OCI-LY7 (cell line): ENCODE results near the gene ACTL7B. TPM values are rescaled to one million over a fixed set of nuclear protein-coding genes. Genes with fewer than 3 reads are reported as not detected.

ENCODE experiments used
- BruUV-seq: library from RNA; stranded (reverse); fragments of 400-500 nt; replicated peaks from 2 replicates; lab custom pipeline; 2021; lab: Mats Ljungman, UMichigan
- CTCF ChIA-PET: fragments of 300-600 bp; sonication (Branson Sonifier 250); formaldehyde crosslinking; loops from one replicate; lab custom pipeline; 2022; ENCODE audit warnings: antibody characterized with exemption; ENCODE audit not compliant: unreplicated experiment; lab: Charles Lee
- POLR2A ChIA-PET: fragments of 300-600 bp; sonication (Branson Sonifier 250); formaldehyde crosslinking; loops from one replicate; lab custom pipeline; 2022; ENCODE audit warnings: antibody characterized with exemption; lab: Charles Lee
- DNase-seq: peaks from one replicate; pipeline ENCODE4 v3.0.0-alpha.2; 2015; ENCODE audit warnings: low spot score
- H2AFZ ChIP-seq: fragments of 200-600 bp; sonication (generic), shearing (Covaris generic); 2 replicates; pipeline ENCODE4 v1.6.1; 2014; ENCODE audit warnings: mild to moderate bottlenecking, antibody characterized with exemption, low read length, moderate library complexity
- H3K27ac ChIP-seq: fragments of 200-600 bp; sonication (generic); 2 replicates; pipeline ENCODE4 v1.5.1; 2014; ENCODE audit warnings: mixed run types, low read depth, mild to moderate bottlenecking, moderate library complexity, low read length, inconsistent platforms; ENCODE audit not compliant: poor library complexity, severe bottlenecking
- H3K36me3 ChIP-seq: fragments of 200-600 bp; sonication (generic); 2 replicates; pipeline ENCODE4 v1.6.1; 2014; ENCODE audit warnings: mild to moderate bottlenecking, antibody characterized with exemption, low read length, moderate library complexity, mixed read lengths; ENCODE audit not compliant: insufficient read depth
- H3K4me1 ChIP-seq: fragments of 200-600 bp; sonication (generic); 2 replicates; pipeline ENCODE4 v1.5.1; 2014; ENCODE audit warnings: mild to moderate bottlenecking, low read length; ENCODE audit not compliant: insufficient read depth, poor library complexity, severe bottlenecking
- H3K4me2 ChIP-seq: fragments of 200-600 bp; sonication (generic); 2 replicates; pipeline ENCODE4 v1.6.1; 2014; ENCODE audit warnings: mild to moderate bottlenecking, low read length
- H3K4me3 ChIP-seq: fragments of 200-600 bp; sonication (generic); 2 replicates; pipeline ENCODE4 v1.5.1; 2014; ENCODE audit warnings: mild to moderate bottlenecking, low read depth, low read length; ENCODE audit not compliant: poor library complexity, severe bottlenecking
- H3K79me2 ChIP-seq: fragments of 200-600 bp; sonication (generic); 2 replicates; pipeline ENCODE4 v1.6.1; 2016; ENCODE audit warnings: low read depth, mild to moderate bottlenecking, low read length, moderate library complexity, mixed read lengths; ENCODE audit not compliant: insufficient read depth
- H3K9me2 ChIP-seq: fragments of 200-600 bp; sonication (generic); 2 replicates; pipeline ENCODE4 v1.6.1; 2016; ENCODE audit warnings: mild to moderate bottlenecking, low read length, mixed read lengths; ENCODE audit not compliant: insufficient read depth
- H3K9me3 ChIP-seq: fragments of 200-600 bp; sonication (generic); 2 replicates; pipeline ENCODE4 v1.6.1; 2014; ENCODE audit warnings: mild to moderate bottlenecking, mixed run types, low read length, mixed read lengths
- H4K20me1 ChIP-seq: fragments of 200-600 bp; sonication (generic); 2 replicates; pipeline ENCODE4 v1.6.1; 2014; ENCODE audit warnings: mild to moderate bottlenecking, antibody characterized with exemption, low read length, moderate library complexity, mixed read lengths; ENCODE audit not compliant: insufficient read depth
- CTCF ChIP-seq: fragments of 200-600 bp; sonication (generic); conservative IDR thresholded peaks from 2 replicates; pipeline ENCODE4 v1.5.1; 2014; ENCODE audit warnings: mild to moderate bottlenecking, antibody characterized with exemption, low read length, moderate library complexity, mixed read lengths
- EZH2phosphoT487 ChIP-seq: fragments of 200-600 bp; sonication (generic); IDR thresholded peaks from 2 replicates; pipeline ENCODE4 v1.6.1; 2018; ENCODE audit warnings: low read depth, borderline replicate concordance, mild to moderate bottlenecking, mixed run types, antibody characterized with exemption, low read length, moderate library complexity, mixed read lengths
- intact Hi-C: fragments of 100-400 bp; cut with micrococcal nuclease; formaldehyde crosslinking; loops from one replicate; pipeline ENCODE4 v1.10.0; 2022; ENCODE audit not compliant: unreplicated experiment
- total RNA-seq, 2 experiments: library from RNA; depleted of rRNA in 1 of 2; stranded (reverse); fragments of >200 nt in 1 of 2; shearing (Covaris generic) in 1 of 2; gene quantifications; 2 replicates each; pipeline ENCODE4 v1.2.3, GENCODE V29; 2014 to 2022

Gene ACTL7B
- total RNA-seq, 2 experiments from 2014 or later: not detected

DNA sequence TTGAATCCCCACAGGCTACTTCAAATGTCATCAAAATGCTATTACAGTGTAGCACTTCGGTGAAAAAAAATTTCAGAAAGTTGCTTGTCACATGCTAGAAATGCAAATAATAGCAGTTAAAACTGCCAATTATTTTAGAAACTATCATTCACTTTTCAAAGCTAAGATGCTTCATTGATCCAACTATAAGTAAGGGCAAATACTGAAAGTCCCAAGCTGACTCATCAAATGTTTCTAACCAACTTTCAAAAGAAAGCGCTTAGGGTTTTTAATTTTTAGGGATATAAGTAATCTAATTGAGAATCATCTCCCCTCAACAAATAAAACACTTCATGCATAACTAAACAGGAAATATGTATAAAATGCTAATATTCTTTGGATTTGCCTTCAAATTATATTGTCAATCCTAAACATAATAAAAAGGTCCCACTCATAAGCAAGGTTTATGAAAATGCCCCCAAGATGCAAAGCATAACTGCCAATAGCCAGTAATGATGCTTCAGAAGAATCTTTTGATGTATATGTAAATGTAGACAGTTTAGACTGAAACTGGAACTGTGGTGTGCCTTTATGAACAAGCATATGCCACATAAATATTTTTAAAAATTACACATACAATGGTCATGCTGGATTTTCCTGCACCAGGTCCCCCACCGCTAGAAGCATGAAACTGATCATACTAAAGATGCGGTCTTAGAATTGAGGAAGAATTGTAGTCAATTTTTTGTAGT lies 18.4 kb upstream of the ACTL7B start:
- no peaks in the 10 kb centered on the region for H3K9me2 ChIP-seq
- ChIA-PET CTCF (no interaction called here), POLR2A (interaction anchor here (0.6 kb wide), 1 partner anchor 54 kb away, joined by 3 read pairs; no protein-coding TSS in a partner anchor)
- no peaks in the 10 kb centered on the region for H3K9me3 ChIP-seq
- H3K4me3 ChIP-seq: no peak overlapping the region
- no peaks in the 10 kb centered on the region for H4K20me1 ChIP-seq
- no peak for DNase-seq
- no peak overlapping the region for H3K4me2 ChIP-seq
- H3K36me3 ChIP-seq: peaks cover 97% of the 10 kb centered on the region
- H3K4me1 ChIP-seq: no peaks in the 10 kb centered on the region
- H2AFZ ChIP-seq: no peak overlapping the region
- BruUV-seq: no TSS peak
- H3K27ac ChIP-seq: no peak overlapping the region
- H3K79me2 ChIP-seq: no peaks in the 10 kb centered on the region
- intact Hi-C loops: no loop called here
- TF ChIP-seq CTCF (no peak), EZH2phosphoT487 (no peak)

- CTCF ChIA-PET: no interaction called here
- intact Hi-C loops: no loop called here
- H3K27ac ChIP-seq: no peak overlapping the region
These were observed 13.4 kb upstream of the ACTL7B start for GRCh38 chr9:108869092-108869725.

More at GRCh38 chr9:108869092-108869725, 13.4 kb upstream of the ACTL7B start:
- Histone ChIP-seq H3K79me2 (no peaks in the 10 kb centered on the region), H3K4me1 (no peaks in the 10 kb centered on the region), H3K4me2 (no peak overlapping the region), H3K9me3 (no peaks in the 10 kb centered on the region), H4K20me1 (no peaks in the 10 kb centered on the region), H3K4me3 (no peak overlapping the region), H2AFZ (no peak overlapping the region), H3K36me3 (peaks cover 60% of the 10 kb centered on the region), H3K9me2 (no peaks in the 10 kb centered on the region)
- BruUV-seq: no TSS peak
- POLR2A ChIA-PET: interaction anchor here (0.6 to 0.8 kb wide), 3 partner anchors 18 to 239 kb away, joined by 3 to 5 read pairs (median 3); no protein-coding TSS in a partner anchor
- no peak for TF ChIP-seq CTCF
- TF ChIP-seq EZH2phosphoT487: no peak
- DNase-seq: no peak
